GM18867 (cell line): Measurements from ENCODE around the gene GPR148.
"Not testable (repeated sequence)": the region's sequence is repeated elsewhere in the genome, so short reads cannot be mapped to it uniquely, and the experiment has no call there.

Source experiments
- ATAC-seq: cut with Tn5 transposase; IDR thresholded peaks from one replicate; pipeline ENCODE4 v1.9.1; 2021; ENCODE audit warnings: mild to moderate bottlenecking, moderate library complexity; ENCODE audit not compliant: unreplicated experiment

GPR148 gene, protein sequence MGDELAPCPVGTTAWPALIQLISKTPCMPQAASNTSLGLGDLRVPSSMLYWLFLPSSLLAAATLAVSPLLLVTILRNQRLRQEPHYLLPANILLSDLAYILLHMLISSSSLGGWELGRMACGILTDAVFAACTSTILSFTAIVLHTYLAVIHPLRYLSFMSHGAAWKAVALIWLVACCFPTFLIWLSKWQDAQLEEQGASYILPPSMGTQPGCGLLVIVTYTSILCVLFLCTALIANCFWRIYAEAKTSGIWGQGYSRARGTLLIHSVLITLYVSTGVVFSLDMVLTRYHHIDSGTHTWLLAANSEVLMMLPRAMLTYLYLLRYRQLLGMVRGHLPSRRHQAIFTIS

GRCh38 chr2:130728549-130729316 is at the start of gene GPR148:
Gene GPR148, plus strand, starts transcription at chr2:130729070. Its CDS starts 82 bp downstream, at chr2:130729152.
- no peak for ATAC-seq

DNA sequence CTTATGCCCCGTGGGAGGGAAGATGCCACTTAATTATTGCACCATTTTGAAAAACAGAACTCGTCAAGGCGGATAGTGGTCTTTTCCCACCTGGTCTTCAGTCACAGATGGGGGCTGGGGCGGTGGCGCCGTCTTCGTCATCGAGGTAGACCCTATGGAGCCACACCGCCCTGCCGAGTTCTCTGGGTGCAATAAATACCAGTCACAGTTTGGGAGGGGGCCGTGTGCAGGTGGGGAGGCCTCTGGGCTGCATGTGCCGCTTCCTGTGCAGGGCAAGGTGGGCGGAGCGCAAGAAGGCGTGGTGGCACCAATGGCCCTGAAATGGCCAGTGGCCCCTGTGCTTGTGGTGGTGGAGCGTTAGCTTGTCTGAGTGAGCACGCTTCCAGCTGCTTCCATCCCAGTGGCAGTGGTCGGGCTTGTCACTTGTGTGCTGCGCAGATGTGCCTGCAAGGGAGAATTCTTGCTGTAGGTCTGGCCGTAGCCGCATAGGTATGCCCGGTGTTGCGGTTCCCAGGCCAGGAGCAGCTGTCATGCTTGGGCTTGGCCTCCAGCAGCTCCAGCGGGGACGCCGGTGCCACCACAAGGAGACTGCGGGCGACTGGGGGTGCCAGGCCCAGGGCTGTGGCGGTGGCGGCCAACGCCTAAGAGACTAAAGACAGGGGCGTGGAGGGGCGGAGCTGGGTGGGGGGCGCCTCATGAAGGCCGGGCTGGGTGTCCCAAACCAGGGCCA is 36.7 kb upstream of the GPR148 start:
- not testable (repeated sequence) for ATAC-seq

DNA sequence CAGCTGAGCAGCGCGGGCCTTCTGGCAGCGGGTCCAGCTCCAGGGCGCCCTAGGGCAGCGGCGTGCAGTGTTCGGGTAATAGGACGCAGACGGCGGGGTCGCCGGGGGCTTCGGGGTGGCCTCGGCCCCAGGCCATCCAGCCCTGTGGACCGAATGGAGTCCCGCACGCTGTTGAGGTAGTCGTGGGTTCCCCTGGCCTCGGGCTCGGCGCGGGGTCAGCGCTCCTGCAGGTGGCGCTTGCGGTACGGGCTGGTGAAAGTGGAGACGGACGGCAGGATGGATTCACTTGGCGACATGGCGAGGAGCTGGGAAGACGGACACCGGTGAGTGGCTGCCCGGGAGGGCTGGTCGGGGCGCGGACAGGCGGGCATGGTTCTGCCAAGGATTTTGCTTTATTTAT is 35.4 kb upstream of the GPR148 start:
- ATAC-seq = not testable (repeated sequence)

- not testable (repeated sequence) for ATAC-seq
These were observed 25.6 kb upstream of the GPR148 start for GRCh38 chr2:130703250-130703649.

GRCh38 chr2:130714795-130715194 is 14.1 kb upstream of the GPR148 start:
- ATAC-seq = not testable (repeated sequence)

DNA sequence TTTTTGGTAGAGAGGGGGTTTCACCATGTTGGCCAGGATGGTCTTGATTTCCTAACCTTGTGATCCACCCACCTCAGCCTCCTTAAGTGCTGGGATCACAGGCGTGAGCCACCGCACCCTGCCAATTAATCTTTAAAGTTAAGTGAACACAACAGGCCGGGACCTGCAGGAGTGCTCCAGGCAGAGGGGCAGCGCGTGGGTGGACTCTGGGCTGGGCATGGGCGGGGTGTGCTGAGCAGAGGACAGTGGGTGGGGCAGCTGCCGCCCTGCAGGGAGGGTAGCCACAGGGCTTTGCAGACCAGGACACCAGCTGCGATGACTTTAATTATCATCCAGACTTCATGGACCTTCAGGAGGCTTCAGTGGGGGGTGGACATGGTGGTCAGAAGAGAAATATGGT is 8.8 kb upstream of the GPR148 start:
- no peak for ATAC-seq

DNA sequence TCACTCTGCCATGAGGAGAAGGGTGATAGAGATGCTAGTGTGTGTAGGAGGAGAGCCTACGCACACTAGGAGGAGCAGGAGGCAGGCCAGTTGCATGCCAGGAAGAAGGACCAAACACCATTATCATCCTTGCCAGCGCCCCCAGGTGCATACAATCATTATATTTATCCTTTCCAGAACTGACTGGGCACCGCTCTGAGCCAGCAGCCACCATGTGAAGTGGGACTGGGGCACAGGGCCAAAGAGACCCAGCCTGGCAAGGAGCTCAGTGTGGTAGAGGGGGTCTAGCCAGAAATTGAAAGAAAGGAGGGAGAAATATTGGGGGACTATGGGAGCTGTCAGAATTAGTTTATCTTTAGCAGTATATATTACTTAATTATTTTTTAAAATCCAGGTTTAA is 8.3 kb upstream of the GPR148 start:
- ATAC-seq = no peak

- ATAC-seq = no peak
These were observed 4.4 kb upstream of the GPR148 start for GRCh38 chr2:130724455-130724854.

GRCh38 chr2:130726614-130727180 is 2.2 kb upstream of the GPR148 start:
- no peak for ATAC-seq

DNA sequence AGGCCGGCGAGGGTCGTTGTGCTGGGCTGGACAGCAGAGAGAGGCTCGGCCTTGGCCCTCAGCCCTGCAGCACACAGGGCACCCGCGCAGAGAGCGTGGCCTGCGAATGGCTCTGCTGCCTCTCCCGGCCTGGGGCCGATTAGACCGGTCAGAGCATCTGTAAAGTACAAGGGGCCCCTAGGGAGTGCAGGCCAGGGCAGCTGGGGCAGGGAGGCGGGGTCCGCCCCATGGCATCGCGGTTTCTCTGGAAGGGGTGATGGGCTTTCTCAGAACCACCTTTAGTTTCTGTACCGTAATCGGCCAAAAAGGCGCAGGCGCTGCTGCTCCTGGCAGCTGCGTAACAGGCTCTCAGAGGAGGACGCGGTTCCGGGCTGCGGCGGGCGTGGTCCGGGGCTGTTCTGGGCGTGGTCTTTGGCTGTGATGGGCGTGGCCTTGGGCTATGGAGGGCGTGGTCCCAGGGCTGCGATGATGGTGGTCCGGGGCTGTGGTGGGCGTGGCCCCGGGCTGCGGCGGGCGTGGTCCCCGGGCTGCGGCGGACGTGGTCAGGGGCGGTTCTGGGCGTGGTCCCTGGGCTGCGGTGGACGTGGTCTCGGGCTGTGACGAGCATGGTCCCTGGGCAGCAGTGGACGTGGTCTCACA is 1.5 kb upstream of the GPR148 start:
- peak; percentile 95 for ATAC-seq

- ATAC-seq = peak; percentile 19
These were observed 839 bp upstream of the GPR148 start for GRCh38 chr2:130728007-130728454.

DNA sequence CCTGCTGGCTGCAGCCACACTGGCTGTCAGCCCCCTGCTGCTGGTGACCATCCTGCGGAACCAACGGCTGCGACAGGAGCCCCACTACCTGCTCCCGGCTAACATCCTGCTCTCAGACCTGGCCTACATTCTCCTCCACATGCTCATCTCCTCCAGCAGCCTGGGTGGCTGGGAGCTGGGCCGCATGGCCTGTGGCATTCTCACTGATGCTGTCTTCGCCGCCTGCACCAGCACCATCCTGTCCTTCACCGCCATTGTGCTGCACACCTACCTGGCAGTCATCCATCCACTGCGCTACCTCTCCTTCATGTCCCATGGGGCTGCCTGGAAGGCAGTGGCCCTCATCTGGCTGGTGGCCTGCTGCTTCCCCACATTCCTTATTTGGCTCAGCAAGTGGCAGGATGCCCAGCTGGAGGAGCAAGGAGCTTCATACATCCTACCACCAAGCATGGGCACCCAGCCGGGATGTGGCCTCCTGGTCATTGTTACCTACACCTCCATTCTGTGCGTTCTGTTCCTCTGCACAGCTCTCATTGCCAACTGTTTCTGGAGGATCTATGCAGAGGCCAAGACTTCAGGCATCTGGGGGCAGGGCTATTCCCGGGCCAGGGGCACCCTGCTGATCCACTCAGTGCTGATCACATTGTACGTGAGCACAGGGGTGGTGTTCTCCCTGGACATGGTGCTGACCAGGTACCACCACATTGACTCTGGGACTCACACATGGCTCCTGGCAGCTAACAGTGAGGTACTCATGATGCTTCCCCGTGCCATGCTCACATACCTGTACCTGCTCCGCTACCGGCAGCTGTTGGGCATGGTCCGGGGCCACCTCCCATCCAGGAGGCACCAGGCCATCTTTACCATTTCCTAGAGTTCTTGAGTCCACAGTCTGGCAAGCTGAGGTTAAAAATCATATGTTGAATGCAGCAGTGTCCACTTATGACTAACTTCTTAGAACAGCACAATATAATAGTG is 741 bp downstream of the GPR148 start:
- no peak for ATAC-seq

DNA sequence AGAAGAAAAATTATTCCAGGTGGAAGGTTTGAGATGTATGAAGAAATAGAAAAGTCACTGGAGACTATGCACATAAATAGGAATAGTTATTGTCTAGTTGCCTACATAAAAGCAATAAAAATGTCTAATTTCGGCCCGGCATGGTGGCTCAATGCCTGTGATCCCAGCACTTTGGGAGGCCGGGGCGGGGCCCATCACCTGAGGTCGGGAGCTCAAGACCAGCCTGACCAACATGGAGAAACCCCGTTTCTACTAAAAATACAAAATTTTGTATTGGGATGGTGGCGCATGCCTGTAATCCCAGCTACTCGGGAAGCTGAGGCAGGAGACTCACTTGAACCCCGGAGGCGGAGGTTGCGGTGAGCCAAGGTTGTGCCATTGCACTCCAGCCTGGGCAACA is 3.4 kb downstream of the GPR148 start:
- ATAC-seq = not testable (repeated sequence)

- ATAC-seq = no peak
These were observed 6.3 kb downstream of the GPR148 start for GRCh38 chr2:130735200-130735599.

DNA sequence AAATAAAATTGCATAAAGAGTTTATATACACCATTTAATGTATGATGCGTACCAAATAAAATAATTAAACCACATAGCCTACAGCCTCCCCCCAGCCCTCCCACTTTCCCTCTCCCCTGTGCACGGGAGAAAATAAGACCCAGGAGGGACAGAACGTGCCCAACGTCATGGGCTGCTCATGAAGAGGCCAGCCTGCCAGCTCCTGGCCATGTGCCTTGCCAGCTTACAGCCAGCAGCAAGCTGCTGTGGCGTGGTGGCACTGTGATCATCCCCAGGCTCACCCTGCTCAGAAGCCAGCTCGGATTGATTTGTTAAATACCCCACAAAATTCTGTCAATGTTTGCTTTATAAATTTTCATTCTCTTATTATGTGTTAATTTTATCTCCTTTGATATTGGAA is 7.6 kb downstream of the GPR148 start:
- no peak for ATAC-seq

- ATAC-seq = no peak
These were observed 8.7 kb downstream of the GPR148 start for GRCh38 chr2:130737592-130737991.

DNA sequence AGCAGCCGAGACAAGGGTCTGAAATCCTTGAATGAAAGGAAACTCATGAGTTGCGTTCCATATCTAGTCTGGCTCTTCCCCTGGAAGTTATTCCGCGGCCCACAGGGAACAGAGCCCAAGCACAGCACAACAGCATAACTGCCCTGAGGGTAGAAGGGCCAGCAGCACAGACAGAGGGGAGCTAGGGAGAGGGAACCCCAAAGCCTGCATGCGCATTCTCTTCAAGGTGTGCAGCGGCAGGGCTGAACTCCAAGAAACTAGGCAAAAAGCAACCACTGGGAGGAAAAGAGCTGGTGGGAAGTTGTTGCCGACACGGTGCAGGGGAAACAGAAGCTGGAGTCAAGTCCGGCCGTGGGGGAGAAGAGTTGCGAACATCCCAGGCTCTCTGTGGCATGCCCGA is 11.8 kb downstream of the GPR148 start:
- no peak for ATAC-seq

- no peak for ATAC-seq
These were observed 14.4 kb downstream of the GPR148 start for GRCh38 chr2:130743278-130743677.

DNA sequence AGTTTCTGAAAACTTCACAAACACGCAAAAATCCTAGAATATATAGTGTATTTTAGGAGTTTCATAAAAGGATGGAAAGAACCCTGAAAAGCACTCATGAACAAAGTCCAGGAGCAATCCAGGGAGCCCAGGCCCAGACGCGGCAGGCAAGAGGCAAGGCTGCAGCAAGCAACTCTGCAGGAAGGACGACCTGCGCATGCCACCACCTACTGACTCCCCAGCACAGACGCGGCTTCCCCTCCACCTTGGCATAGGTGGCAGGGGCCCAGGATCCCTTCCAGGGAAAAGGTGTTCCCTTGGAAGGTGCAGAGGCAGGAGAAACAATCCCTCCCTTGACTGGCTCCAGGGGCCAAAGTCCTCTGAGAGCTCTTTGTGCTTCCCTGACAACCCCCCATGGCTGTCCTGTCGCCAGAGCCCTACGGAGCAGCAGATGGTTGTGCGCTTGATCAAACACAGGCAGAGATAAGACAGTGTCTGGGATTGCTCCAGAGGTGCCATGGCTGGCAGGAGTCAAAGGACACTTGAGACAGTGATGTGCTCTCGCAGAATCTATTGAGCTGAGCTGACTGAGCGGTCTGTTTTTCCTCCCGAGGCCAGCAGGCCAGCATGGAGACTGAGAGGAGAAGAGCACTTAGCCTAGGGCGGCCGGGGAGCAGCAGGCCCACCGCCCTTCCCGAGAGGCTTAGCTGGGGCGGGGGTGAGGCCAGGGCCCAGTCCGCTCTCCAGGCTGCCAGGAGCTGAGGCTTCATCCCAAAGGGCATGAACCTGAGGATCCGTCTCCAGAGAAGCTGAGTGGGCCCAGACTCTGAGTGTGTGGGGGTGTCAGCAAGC is 15.6 kb downstream of the GPR148 start:
- ATAC-seq = no peak
